Trophoblast cell (in vitro differentiated cells and primary cell): ENCODE data around the gene MYH14.

Experiments used
- DNase-seq, 2 donors: peaks; one replicate each; pipeline ENCODE4 v3.0.0-alpha.2; 2016
- H2AFZ ChIP-seq: 2 replicates; pipeline ENCODE4 v1.6.1; 2013; ENCODE audit warnings: low read length, moderate library complexity, mild to moderate bottlenecking; ENCODE audit not compliant: insufficient read depth, poor library complexity
- H2AK5ac ChIP-seq: 2 replicates; pipeline ENCODE4 v1.6.1; 2013; ENCODE audit warnings: mild to moderate bottlenecking, low read length
- H2BK120ac ChIP-seq: 2 replicates; pipeline ENCODE4 v1.6.1; 2013; ENCODE audit warnings: low read length, mild to moderate bottlenecking, moderate library complexity; ENCODE audit not compliant: insufficient read depth, poor library complexity
- H2BK12ac ChIP-seq: 2 replicates; pipeline ENCODE4 v1.6.1; 2013; ENCODE audit warnings: mild to moderate bottlenecking, low read length, moderate library complexity
- H2BK5ac ChIP-seq: 2 replicates; pipeline ENCODE4 v1.6.1; 2013; ENCODE audit warnings: low read length, low read depth, moderate library complexity, mild to moderate bottlenecking; ENCODE audit not compliant: poor library complexity
- H3K14ac ChIP-seq: 2 replicates; pipeline ENCODE4 v1.6.1; 2013; ENCODE audit warnings: mild to moderate bottlenecking, low read length
- H3K18ac ChIP-seq: 2 replicates; pipeline ENCODE4 v1.6.1; 2013; ENCODE audit warnings: mild to moderate bottlenecking, low read length
- H3K23ac ChIP-seq: 2 replicates; pipeline ENCODE4 v1.6.1; 2013; ENCODE audit warnings: low read length
- H3K27ac ChIP-seq: 2 replicates; pipeline ENCODE4 v1.5.1; 2013; ENCODE audit warnings: low read depth, mild to moderate bottlenecking, inconsistent platforms, low read length, moderate library complexity
- H3K27me3 ChIP-seq: 2 replicates; pipeline ENCODE4 v1.6.1; 2013; ENCODE audit warnings: inconsistent platforms, mild to moderate bottlenecking, low read length, moderate library complexity; ENCODE audit not compliant: insufficient read depth
- H3K36me3 ChIP-seq, 2 experiments: 1 replicate in 1 of 2; 2 replicates in 1 of 2; pipeline ENCODE4 v1.6.1; 2013; ENCODE audit warnings: low read length in 2 of 2, mild to moderate bottlenecking in 2 of 2, moderate library complexity in 1 of 2; ENCODE audit not compliant: insufficient read depth in 2 of 2, control insufficient read depth in 1 of 2
- H3K4ac ChIP-seq: 2 replicates; pipeline ENCODE4 v1.6.1; 2013; ENCODE audit warnings: low read depth, mild to moderate bottlenecking, low read length, moderate library complexity
- H3K4me1 ChIP-seq, 2 experiments: 1 replicate in 1 of 2; 2 replicates in 1 of 2; pipeline ENCODE4 v1.6.1; 2013; ENCODE audit warnings: low read length in 2 of 2, mild to moderate bottlenecking in 2 of 2, moderate library complexity in 1 of 2; ENCODE audit not compliant: insufficient read depth in 2 of 2, control insufficient read depth in 1 of 2
- H3K4me2 ChIP-seq: 2 replicates; pipeline ENCODE4 v1.6.1; 2013; ENCODE audit warnings: inconsistent platforms, mild to moderate bottlenecking, low read length, moderate library complexity
- H3K4me3 ChIP-seq: 2 replicates; pipeline ENCODE4 v1.5.1; 2013; ENCODE audit warnings: mild to moderate bottlenecking, low read depth, low read length, inconsistent platforms
- H3K79me1 ChIP-seq: one replicate; pipeline ENCODE4 v1.6.1; 2013; ENCODE audit warnings: low read length
- H3K79me2 ChIP-seq: 2 replicates; pipeline ENCODE4 v1.6.1; 2013; ENCODE audit warnings: low read length, mild to moderate bottlenecking; ENCODE audit not compliant: control insufficient read depth, insufficient read depth, poor library complexity
- H3K9ac ChIP-seq: 2 replicates; pipeline ENCODE4 v1.6.1; 2013; ENCODE audit warnings: mild to moderate bottlenecking, low read length
- H3K9me3 ChIP-seq: 2 replicates; pipeline ENCODE4 v1.6.1; 2013; ENCODE audit warnings: low read depth, mild to moderate bottlenecking, control low read depth, inconsistent platforms, low read length; ENCODE audit not compliant: insufficient read depth
- H4K12ac ChIP-seq: 2 replicates; pipeline ENCODE4 v1.6.1; 2013; ENCODE audit warnings: low read depth, mild to moderate bottlenecking, low read length, moderate library complexity
- H4K8ac ChIP-seq: 2 replicates; pipeline ENCODE4 v1.6.1; 2013; ENCODE audit warnings: low read depth, mild to moderate bottlenecking, low read length, moderate library complexity
- H4K91ac ChIP-seq: one replicate; pipeline ENCODE4 v1.6.1; 2013; ENCODE audit warnings: low read depth, mild to moderate bottlenecking, low read length, moderate library complexity
- WGBS: extraction: QIAGEN DNeasy Blood & Tissue Kit; methylation state at CpG from one replicate; pipeline ENCODE4 v1.1.7; 2013; ENCODE audit warnings: missing lambda C conversion rate; ENCODE audit not compliant: insufficient read length, insufficient coverage; ENCODE audit errors: extremely low coverage; 5-methylcytosine and 5-hydroxymethylcytosine counted together

Gene MYH14

DNA sequence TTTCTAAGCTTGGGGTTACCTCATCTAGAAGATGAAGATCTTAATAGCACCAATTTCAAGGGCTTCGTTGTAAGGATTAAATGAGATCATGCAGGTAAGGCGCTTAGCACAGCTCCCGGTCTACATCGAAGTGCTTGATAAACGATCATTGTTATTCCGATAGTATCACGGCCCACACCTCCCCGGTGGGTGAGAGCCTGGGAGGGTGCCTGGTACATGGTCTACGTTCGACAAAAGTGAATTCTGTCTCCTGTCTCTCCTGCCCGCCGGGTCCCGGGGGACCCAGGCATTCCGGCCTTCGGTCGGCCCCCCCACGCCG, 501 bp upstream of the MYH14 start:
- Histone ChIP-seq H3K18ac (no peak overlapping the region), H4K91ac (no peak overlapping the region), H3K4me1 (peaks cover 3 to 19% of the 10 kb centered on the region in 2 experiments), H4K8ac (no peak overlapping the region), H3K4me3 (peak overlapping the region; percentile 25), H3K36me3 (no peaks in the 10 kb centered on the region), H4K12ac (no peak overlapping the region), H2BK120ac (no peak overlapping the region), H3K23ac (no peak overlapping the region), H3K79me2 (peaks cover 2% of the 10 kb centered on the region), H2AFZ (no peak overlapping the region), H3K9me3 (no peaks in the 10 kb centered on the region), H3K14ac (no peak overlapping the region), H3K27me3 (no peaks in the 10 kb centered on the region), H3K4me2 (peak overlapping the region; percentile 81), H3K79me1 (no peaks in the 10 kb centered on the region), H2AK5ac (no peak overlapping the region), H3K9ac (no peak overlapping the region), H2BK5ac (no peak overlapping the region), H2BK12ac (no peak overlapping the region), H3K4ac (no peak overlapping the region), H3K27ac (no peak overlapping the region)
- no peak for DNase-seq
- no CpG with 5 or more reads among the region's 18 CpGs for WGBS

GRCh38 chr19:50204081-50204428, 633 bp downstream of the MYH14 start:
- no CpG with 5 or more reads among the region's 7 CpGs for WGBS
- no peaks in the 10 kb centered on the region for H3K36me3 ChIP-seq

DNA sequence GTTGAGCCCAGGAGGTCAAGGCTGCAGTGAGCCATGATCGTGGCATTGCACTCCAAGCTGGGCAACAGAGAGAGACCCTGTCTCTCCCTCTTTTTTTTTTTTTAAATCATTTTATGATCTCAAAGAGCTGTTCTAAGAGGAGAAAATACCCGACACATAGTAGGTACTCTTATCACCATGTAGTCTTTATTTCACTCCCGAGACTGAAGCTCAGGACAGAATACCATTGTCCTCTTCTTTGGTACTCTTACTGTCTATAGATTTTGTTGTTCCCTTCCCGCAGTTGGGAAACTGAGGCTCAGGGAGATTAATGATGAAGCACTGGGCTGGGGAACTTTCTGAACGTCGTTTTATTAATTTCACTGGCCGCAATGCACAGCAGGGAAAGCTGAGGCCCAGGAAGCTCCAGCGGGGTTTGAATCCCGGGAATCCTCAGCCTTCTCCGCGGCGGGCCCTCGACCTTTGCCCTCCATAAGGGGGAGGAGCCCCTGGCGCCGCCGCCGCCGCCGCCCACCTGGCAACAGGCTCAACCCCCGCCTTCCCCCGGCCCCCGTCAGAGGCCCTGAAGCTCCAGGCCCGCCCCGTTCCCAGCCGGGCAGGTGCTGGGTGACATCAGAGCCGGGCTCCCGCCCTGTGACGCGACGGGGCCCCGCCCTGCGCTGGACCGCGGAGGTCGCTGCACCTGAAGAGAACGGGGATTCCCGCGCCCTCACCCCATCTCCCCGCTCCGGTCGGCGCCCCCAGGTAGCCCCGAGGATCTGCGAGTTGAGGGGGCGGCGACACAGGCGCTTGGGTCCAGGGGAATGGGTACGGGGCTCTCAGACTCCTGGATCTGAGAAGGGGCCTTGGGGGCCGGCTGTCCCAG, 1.6 kb downstream of the MYH14 start:
- Histone ChIP-seq H4K8ac (peak overlapping the region; percentile 35), H3K27ac (no peak overlapping the region), H3K9me3 (no peaks in the 10 kb centered on the region), H2BK5ac (peak overlapping the region; percentile 63), H2AK5ac (peak overlapping the region; percentile 82), H3K4ac (peak overlapping the region; percentile 28), H3K36me3 (no peaks in the 10 kb centered on the region), H2AFZ (no peak overlapping the region), H3K4me2 (peak overlapping the region; percentile 57), H4K91ac (peak overlapping the region; percentile 42), H2BK120ac (peak overlapping the region; percentile 57), H3K18ac (no peak overlapping the region), H4K12ac (no peak overlapping the region), H3K79me2 (peaks cover 2% of the 10 kb centered on the region), H3K9ac (no peak overlapping the region), H3K23ac (no peak overlapping the region), H3K14ac (no peak overlapping the region), H3K79me1 (no peaks in the 10 kb centered on the region), H3K4me1 (peaks cover 3 to 19% of the 10 kb centered on the region in 2 experiments), H3K4me3 (no peak overlapping the region), H3K27me3 (no peaks in the 10 kb centered on the region), H2BK12ac (peak overlapping the region; percentile 42)
- no CpG with 5 or more reads among the region's 49 CpGs for WGBS
- DNase-seq: peak in 1 of 2 donors; percentile 8

More at GRCh38 chr19:50204081-50204428, 633 bp downstream of the MYH14 start:
- H3K27ac ChIP-seq: no peak overlapping the region
- peak overlapping the region; percentile 31 for H4K91ac ChIP-seq
- peak overlapping the region; percentile 81 for H3K4me2 ChIP-seq
- H3K4ac ChIP-seq: no peak overlapping the region
- H3K9me3 ChIP-seq: no peaks in the 10 kb centered on the region
- no peak overlapping the region for H2BK12ac ChIP-seq
- H2AFZ ChIP-seq: no peak overlapping the region
- no peak overlapping the region for H4K12ac ChIP-seq
- no peaks in the 10 kb centered on the region for H3K27me3 ChIP-seq
- H3K14ac ChIP-seq: no peak overlapping the region
- no peak overlapping the region for H3K23ac ChIP-seq
- peak overlapping the region; percentile 77 for H3K4me3 ChIP-seq
- peaks cover 3 to 19% of the 10 kb centered on the region in 2 experiments for H3K4me1 ChIP-seq
- no peak overlapping the region for H2AK5ac ChIP-seq
- no peak overlapping the region for H3K9ac ChIP-seq
- no peak overlapping the region for H4K8ac ChIP-seq
- no peak overlapping the region for H3K18ac ChIP-seq
- H2BK120ac ChIP-seq: no peak overlapping the region
- H2BK5ac ChIP-seq: no peak overlapping the region
- peaks cover 2% of the 10 kb centered on the region for H3K79me2 ChIP-seq
- no peak for DNase-seq
- H3K79me1 ChIP-seq: no peaks in the 10 kb centered on the region

- no peaks in the 10 kb centered on the region for H3K79me1 ChIP-seq
- H3K18ac ChIP-seq: no peak overlapping the region
- H3K27ac ChIP-seq: no peak overlapping the region
- peaks cover 3 to 19% of the 10 kb centered on the region in 2 experiments for H3K4me1 ChIP-seq
- peak overlapping the region; percentile 63 for H2BK5ac ChIP-seq
- peak overlapping the region; percentile 57 for H2BK120ac ChIP-seq
- H4K12ac ChIP-seq: no peak overlapping the region
- H3K79me2 ChIP-seq: peaks cover 2% of the 10 kb centered on the region
- H3K36me3 ChIP-seq: peaks cover 0 to 2% of the 10 kb centered on the region in 2 experiments
- H3K9ac ChIP-seq: no peak overlapping the region
- H4K8ac ChIP-seq: peak overlapping the region; percentile 35
- H2BK12ac ChIP-seq: no peak overlapping the region
- H3K14ac ChIP-seq: no peak overlapping the region
- no peak overlapping the region for H3K4me3 ChIP-seq
- H3K27me3 ChIP-seq: no peaks in the 10 kb centered on the region
- DNase-seq: no peak
- peak overlapping the region; percentile 57 for H3K4me2 ChIP-seq
- H3K9me3 ChIP-seq: no peaks in the 10 kb centered on the region
- no peak overlapping the region for H2AK5ac ChIP-seq
- H4K91ac ChIP-seq: peak overlapping the region; percentile 27
- peak overlapping the region; percentile 28 for H3K4ac ChIP-seq
- no CpG with 5 or more reads among the region's 12 CpGs for WGBS
- H2AFZ ChIP-seq: no peak overlapping the region
- H3K23ac ChIP-seq: no peak overlapping the region
Observed at GRCh38 chr19:50205681-50206138, 2.3 kb downstream of the MYH14 start.
